Measurements from ENCODE around the gene TRIM65.

DNA sequence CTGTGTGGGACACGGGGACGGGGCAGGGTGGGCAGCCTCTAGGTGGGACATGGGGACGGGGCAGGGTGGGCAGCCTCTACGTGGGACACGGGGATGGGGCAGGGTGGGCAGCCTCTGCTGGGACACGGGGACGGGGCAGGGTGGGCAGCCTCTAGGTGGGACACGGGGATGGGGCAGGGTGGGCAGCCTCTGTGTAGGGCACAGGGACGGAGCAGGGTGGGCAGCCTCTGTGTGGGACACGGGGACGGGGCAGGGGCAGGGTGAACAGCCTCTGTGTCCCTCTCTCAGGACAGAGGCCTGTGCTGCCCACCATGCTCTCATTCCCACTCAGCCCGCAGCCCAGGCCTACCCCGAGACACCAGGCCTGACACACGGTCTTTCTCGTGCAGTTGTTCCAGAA lies 24.8 kb upstream of the TRIM65 start:
- no peak for TF ChIP-seq EZH2 (IDR thresholded peaks at IDR 0.05; ENCODE audit: borderline replicate concordance, control insufficient read depth, low read depth, low read length)
- no peak for TF ChIP-seq POLR2A (IDR thresholded peaks at IDR 0.05; ENCODE audit: low read depth, low read length)
- no peak for TF ChIP-seq PML (IDR thresholded peaks at IDR 0.05; ENCODE audit: low read length)
- no peak for TF ChIP-seq RCOR1 (conservative IDR thresholded peaks at IDR 0.05; ENCODE audit: low read depth, low read length)
- TF ChIP-seq BCL11A (IDR thresholded peaks at IDR 0.05; ENCODE audit: low read depth, low read length) = no peak
- TF ChIP-seq ETV6 (conservative IDR thresholded peaks at IDR 0.05 in 1 of 2, IDR thresholded peaks at IDR 0.05 in 1 of 2; ENCODE audit: borderline replicate concordance in 1 of 2, low read depth in 1 of 2) = no peak
- TF ChIP-seq ZBED1 (IDR thresholded peaks at IDR 0.05; ENCODE audit: borderline replicate concordance) = no peak
- TF ChIP-seq, protein P1, sequence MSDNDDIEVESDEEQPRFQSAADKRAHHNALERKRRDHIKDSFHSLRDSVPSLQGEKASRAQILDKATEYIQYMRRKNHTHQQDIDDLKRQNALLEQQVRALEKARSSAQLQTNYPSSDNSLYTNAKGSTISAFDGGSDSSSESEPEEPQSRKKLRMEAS (IDR thresholded peaks at IDR 0.05; ENCODE audit: low read depth, low read length) = no peak
- no peak for TF ChIP-seq MYC (IDR thresholded peaks at IDR 0.05; ENCODE audit: insufficient read depth, insufficient read length, insufficient replicate concordance, low read length, severe bottlenecking)

Measured in GM12878 (cell line).